T-cell (primary cell): ENCODE data around the gene TRAPPC8. TPM values are rescaled to one million over a fixed set of nuclear protein-coding genes. Genes with fewer than 3 reads are reported as not detected.

Experiments
- ATAC-seq, 4 experiments: fragments of 200-7000 bp in 3 of 4; fragments of 150-1000 bp in 1 of 4; cut with Tn5 transposase; replicated peaks in 1 of 4; 1 replicate in 3 of 4; 2 replicates in 1 of 4; pipeline ENCODE4 v1.10.0; 2021; ENCODE audit warnings: moderate library complexity in 3 of 4, mild to moderate bottlenecking in 2 of 4, moderate number of reproducible peaks in 1 of 4
- CTCF ChIA-PET, 2 donors: fragments of 300-600 bp; sonication (Branson Sonifier 250); formaldehyde crosslinking; loops; one replicate each; lab custom pipeline; 2022; ENCODE audit warnings: antibody characterized with exemption in 2 of 2; lab: Charles Lee
- POLR2A ChIA-PET, 2 donors: fragments of 300-600 bp; sonication (Branson Sonifier 250); formaldehyde crosslinking; loops; one replicate each; lab custom pipeline; 2022; ENCODE audit warnings: antibody characterized with exemption in 2 of 2; lab: Charles Lee
- DNase-seq, 35 experiments: peaks; one replicate each; pipeline versions ENCODE4 v3.0.0 to v3.0.0-alpha.2; 2013 to 2023
- H3K27ac ChIP-seq: one replicate; pipeline ENCODE4 v1.5.1; 2013; ENCODE audit warnings: low read length
- H3K27me3 ChIP-seq, 2 experiments: replicated peaks in 1 of 2; 1 replicate in 1 of 2; 2 replicates in 1 of 2; pipeline versions ENCODE4 v1.6.1 to v1.7.0; 2013; ENCODE audit warnings: low read length in 1 of 2, mixed read lengths in 1 of 2; ENCODE audit not compliant: control insufficient read depth in 2 of 2, insufficient read depth in 2 of 2; ENCODE audit errors: extremely low read depth in 1 of 2
- H3K36me3 ChIP-seq, 2 donors: 1 replicate in 1 of 2; 2 replicates in 1 of 2; pipeline versions ENCODE4 v1.6.1 to v1.7.0; 2013; ENCODE audit warnings: low read length in 1 of 2; ENCODE audit not compliant: control insufficient read depth in 2 of 2, insufficient read depth in 1 of 2; ENCODE audit errors: extremely low read depth in 1 of 2
- H3K4me1 ChIP-seq, 2 experiments: 1 replicate in 1 of 2; 2 replicates in 1 of 2; pipeline versions ENCODE4 v1.6.1 to v1.7.0; 2013; ENCODE audit warnings: low read length in 2 of 2, mixed read lengths in 1 of 2; ENCODE audit not compliant: insufficient read depth in 2 of 2, control insufficient read depth in 1 of 2; ENCODE audit errors: extremely low read depth in 1 of 2
- H3K4me3 ChIP-seq, 2 donors: 1 replicate in 1 of 2; 2 replicates in 1 of 2; pipeline versions ENCODE4 v1.5.1 to v1.7.0; 2013; ENCODE audit warnings: mild to moderate bottlenecking in 2 of 2, low read length in 1 of 2, moderate library complexity in 1 of 2; ENCODE audit not compliant: control insufficient read depth in 1 of 2; ENCODE audit errors: extremely low read depth in 1 of 2
- H3K9me3 ChIP-seq: 2 replicates; pipeline ENCODE4 v1.7.0; 2013
- H3K27ac Mint-ChIP-seq, 2 donors: one replicate each; pipeline ENCODE4 v1.8.0; 2020 to 2021; ENCODE audit warnings: mild to moderate bottlenecking in 2 of 2, mixed read lengths in 2 of 2
- H3K27me3 Mint-ChIP-seq, 2 donors: one replicate each; pipeline ENCODE4 v1.8.0; 2021 to 2022; ENCODE audit warnings: mixed read lengths in 2 of 2
- H3K36me3 Mint-ChIP-seq: one replicate; pipeline ENCODE4 v1.8.0; 2021; ENCODE audit warnings: mixed read lengths
- H3K4me1 Mint-ChIP-seq, 3 donors: one replicate each; pipeline ENCODE4 v1.8.0; 2020 to 2022; ENCODE audit warnings: mixed read lengths in 3 of 3, mild to moderate bottlenecking in 1 of 3
- H3K4me3 Mint-ChIP-seq, 3 donors: one replicate each; pipeline ENCODE4 v1.8.0; 2020 to 2022; ENCODE audit warnings: mild to moderate bottlenecking in 3 of 3, mixed read lengths in 3 of 3, moderate library complexity in 3 of 3
- H3K9me3 Mint-ChIP-seq, 3 donors: one replicate each; pipeline ENCODE4 v1.8.0; 2020 to 2022; ENCODE audit warnings: mixed read lengths in 3 of 3
- WGBS: methylation state at CpG from one replicate; pipeline ENCODE4 v1.1.5; 2013; ENCODE audit warnings: missing lambda C conversion rate; ENCODE audit not compliant: insufficient coverage; 5-methylcytosine and 5-hydroxymethylcytosine counted together
- total RNA-seq, 35 experiments: library from RNA in 6 of 35; stranded (reverse) in 6 of 35; fragments of 120-200 nt in 1 of 35; gene quantifications; one replicate each; pipeline versions ENCODE4 v1.2.1 to v1.2.4 and lab custom pipeline; 2013 to 2026

TRAPPC8 gene
- total RNA-seq, 5 donors from 2014 or later (not counting 1 experiment from before 2014, with no cell fraction given) = 44.7 to 62.0 (median 51.8) TPM

- Histone ChIP-seq H3K4me3 (no peak overlapping the region), H3K4me1 (no peaks in the 10 kb centered on the region), H3K27me3 (no peaks in the 10 kb centered on the region), H3K27ac (no peak overlapping the region), H3K36me3 (peaks cover 13 to 54% of the 10 kb centered on the region in 2 donors), H3K9me3 (peaks cover 6% of the 10 kb centered on the region)
- H3K36me3 Mint-ChIP-seq = peaks cover 78% of the 10 kb centered on the region
- no peak overlapping the region for H3K4me3 Mint-ChIP-seq
- CTCF ChIA-PET = no interaction called here
- ATAC-seq (no peak), DNase-seq (no peak)
- POLR2A ChIA-PET = no interaction called here
- no peak overlapping the region for H3K27ac Mint-ChIP-seq
- H3K9me3 Mint-ChIP-seq = peaks cover 2 to 15% (median 5%) of the 10 kb centered on the region in 3 donors
- WGBS = no CpG with 5 or more reads among the region's 1 CpG
- no peaks in the 10 kb centered on the region for H3K27me3 Mint-ChIP-seq
- H3K4me1 Mint-ChIP-seq = peaks cover 20 to 23% (median 20%) of the 10 kb centered on the region in 3 donors
These were observed 62.6 kb downstream of the TRAPPC8 start for GRCh38 chr18:31880186-31880898.

GRCh38 chr18:31878358-31878757, 64.6 kb downstream of the TRAPPC8 start:
- no peak for ATAC-seq
- Mint-ChIP-seq H3K9me3 (peaks cover 2 to 15% (median 5%) of the 10 kb centered on the region in 3 donors), H3K27me3 (no peaks in the 10 kb centered on the region), H3K36me3 (peaks cover 75% of the 10 kb centered on the region), H3K4me1 (peaks cover 20 to 21% (median 20%) of the 10 kb centered on the region in 3 donors), H3K27ac (no peak overlapping the region), H3K4me3 (no peak overlapping the region)
- Histone ChIP-seq H3K36me3 (peaks cover 17 to 63% of the 10 kb centered on the region in 2 donors), H3K4me3 (no peak overlapping the region), H3K27me3 (no peaks in the 10 kb centered on the region), H3K27ac (no peak overlapping the region), H3K9me3 (peaks cover 6% of the 10 kb centered on the region), H3K4me1 (no peaks in the 10 kb centered on the region)
- ChIA-PET POLR2A (no interaction called here), CTCF (interaction anchor here in 1 of 2 donors (0.7 kb wide), 1 partner anchor 14 kb away, joined by 4 read pairs; no protein-coding TSS in a partner anchor)
- no peak for DNase-seq
- WGBS = no CpG with 5 or more reads among the region's 4 CpGs

GRCh38 chr18:31877900-31878299, 65.0 kb downstream of the TRAPPC8 start:
- Histone ChIP-seq H3K36me3 (peaks cover 17 to 65% of the 10 kb centered on the region in 2 donors), H3K9me3 (peaks cover 6% of the 10 kb centered on the region), H3K27ac (no peak overlapping the region), H3K4me3 (no peak overlapping the region), H3K27me3 (no peaks in the 10 kb centered on the region), H3K4me1 (no peaks in the 10 kb centered on the region)
- Mint-ChIP-seq H3K4me3 (no peak overlapping the region), H3K4me1 (peaks cover 20 to 21% (median 20%) of the 10 kb centered on the region in 3 donors), H3K9me3 (peaks cover 2 to 15% (median 5%) of the 10 kb centered on the region in 3 donors), H3K27ac (no peak overlapping the region), H3K36me3 (peaks cover 74% of the 10 kb centered on the region), H3K27me3 (no peaks in the 10 kb centered on the region)
- CTCF ChIA-PET = interaction anchor here (0.7 kb wide), 2 partner anchors 14 to 29 kb away, joined by 3 to 4 read pairs; no protein-coding TSS in a partner anchor
- 100% methylated on average over 2 of the region's 5 CpGs for WGBS
- ATAC-seq = no peak
- no peak for DNase-seq
- POLR2A ChIA-PET = no interaction called here

DNA sequence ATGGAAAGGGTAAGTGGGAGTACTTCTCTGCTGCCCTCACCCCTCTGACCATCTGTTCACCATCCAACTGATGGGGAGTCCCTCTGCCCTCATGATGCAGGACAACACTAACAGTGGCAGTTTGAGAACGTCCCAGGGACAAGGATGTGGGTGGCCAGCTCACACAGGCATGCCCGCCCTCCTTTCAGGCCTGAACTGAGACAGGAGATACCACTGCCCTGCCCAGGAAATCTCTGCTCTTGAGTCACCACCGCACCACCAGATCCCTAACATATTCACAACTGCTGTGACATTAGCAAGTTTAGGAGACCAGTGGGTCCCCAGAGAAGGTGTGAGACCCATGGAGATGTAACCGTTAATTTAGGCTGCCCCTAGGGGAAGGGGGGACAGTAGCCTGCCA, 66.2 kb downstream of the TRAPPC8 start:
- peaks cover 17 to 61% of the 10 kb centered on the region in 2 donors for H3K36me3 ChIP-seq
- peaks cover 2 to 11% (median 5%) of the 10 kb centered on the region in 3 donors for H3K9me3 Mint-ChIP-seq
- peaks cover 4% of the 10 kb centered on the region for H3K9me3 ChIP-seq
- DNase-seq (no peak), ATAC-seq (no peak)
- no peaks in the 10 kb centered on the region for H3K27me3 ChIP-seq
- H3K4me1 ChIP-seq = no peaks in the 10 kb centered on the region
- H3K4me3 ChIP-seq = no peak overlapping the region
- ChIA-PET POLR2A (no interaction called here), CTCF (no interaction called here)
- H3K4me1 Mint-ChIP-seq = peaks cover 16 to 20% (median 18%) of the 10 kb centered on the region in 3 donors
- H3K27ac ChIP-seq = no peak overlapping the region
- H3K36me3 Mint-ChIP-seq = peaks cover 75% of the 10 kb centered on the region
- no peak overlapping the region for H3K27ac Mint-ChIP-seq
- 78% methylated on average over 2 of the region's 4 CpGs for WGBS
- H3K4me3 Mint-ChIP-seq = no peak overlapping the region
- H3K27me3 Mint-ChIP-seq = no peaks in the 10 kb centered on the region

GRCh38 chr18:31875301-31875700, 67.6 kb downstream of the TRAPPC8 start:
- no peak for ATAC-seq
- no peaks in the 10 kb centered on the region for H3K27me3 Mint-ChIP-seq
- Histone ChIP-seq H3K36me3 (peaks cover 17 to 55% of the 10 kb centered on the region in 2 donors), H3K9me3 (peaks cover under 1% of the 10 kb centered on the region), H3K27me3 (no peaks in the 10 kb centered on the region), H3K4me3 (no peak overlapping the region), H3K27ac (no peak overlapping the region), H3K4me1 (no peaks in the 10 kb centered on the region)
- peaks cover 11 to 13% (median 11%) of the 10 kb centered on the region in 3 donors for H3K4me1 Mint-ChIP-seq
- ChIA-PET CTCF (no interaction called here), POLR2A (no interaction called here)
- H3K9me3 Mint-ChIP-seq = peaks cover 0 to 1% (median under 1%) of the 10 kb centered on the region in 3 donors
- 100% methylated on average over 2 of the region's 2 CpGs for WGBS
- H3K27ac Mint-ChIP-seq = no peak overlapping the region
- peaks cover 72% of the 10 kb centered on the region for H3K36me3 Mint-ChIP-seq
- H3K4me3 Mint-ChIP-seq = no peak overlapping the region
- no peak for DNase-seq

DNA sequence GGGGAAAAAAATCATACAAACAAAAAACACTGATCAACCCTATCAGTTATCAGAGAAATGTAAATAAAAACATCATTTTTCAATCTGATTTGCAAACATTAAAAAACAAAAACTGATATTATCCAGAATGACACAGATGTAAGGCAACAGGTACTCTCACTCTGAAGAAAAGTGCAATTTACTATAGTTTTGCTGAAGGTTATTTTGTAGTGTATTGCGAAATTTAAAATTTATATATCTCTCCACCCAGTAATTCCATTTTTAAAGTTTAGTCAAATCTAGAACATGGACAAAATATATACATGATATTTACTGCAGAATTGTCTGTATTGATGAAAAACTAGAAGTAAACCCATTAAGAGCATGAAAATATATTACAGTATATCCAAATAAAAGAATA, 79.8 kb downstream of the TRAPPC8 start:
- Histone ChIP-seq H3K27me3 (no peaks in the 10 kb centered on the region), H3K4me3 (no peak overlapping the region), H3K36me3 (peaks cover 0 to 38% of the 10 kb centered on the region in 2 donors), H3K27ac (no peak overlapping the region), H3K4me1 (no peaks in the 10 kb centered on the region), H3K9me3 (no peaks in the 10 kb centered on the region)
- Mint-ChIP-seq H3K27ac (no peak overlapping the region), H3K9me3 (no peaks in the 10 kb centered on the region), H3K4me1 (peaks cover 0 to under 1% (median 0%) of the 10 kb centered on the region in 3 donors), H3K4me3 (no peak overlapping the region), H3K27me3 (no peaks in the 10 kb centered on the region), H3K36me3 (peaks cover 48% of the 10 kb centered on the region)
- ChIA-PET CTCF (no interaction called here), POLR2A (no interaction called here)
- ATAC-seq (no peak), DNase-seq (no peak)
- no CpG with 5 or more reads among the region's 1 CpG for WGBS
